Stimulated activated CD4-positive, alpha-beta T cell treated with anti-CD3 and anti-CD28 coated beads, Interleukin-15, amount 100 ng/mL, for 24 hours (primary cell): ENCODE results near the gene TCP11.
A peak's percentile ranks its signal among the peaks of the same experiment; 100 is the strongest.
"Not testable (repeated sequence)": the region's sequence is repeated elsewhere in the genome, so short reads cannot be mapped to it uniquely, and the experiment has no call there.

Source experiments
- DNase-seq: peaks from one replicate; pipeline ENCODE4 v3.0.0-alpha.2; 2020

Gene TCP11

GRCh38 chr6:35142588-35143569, 1.7 kb upstream of the TCP11 start:
- DNase-seq = no peak

DNA sequence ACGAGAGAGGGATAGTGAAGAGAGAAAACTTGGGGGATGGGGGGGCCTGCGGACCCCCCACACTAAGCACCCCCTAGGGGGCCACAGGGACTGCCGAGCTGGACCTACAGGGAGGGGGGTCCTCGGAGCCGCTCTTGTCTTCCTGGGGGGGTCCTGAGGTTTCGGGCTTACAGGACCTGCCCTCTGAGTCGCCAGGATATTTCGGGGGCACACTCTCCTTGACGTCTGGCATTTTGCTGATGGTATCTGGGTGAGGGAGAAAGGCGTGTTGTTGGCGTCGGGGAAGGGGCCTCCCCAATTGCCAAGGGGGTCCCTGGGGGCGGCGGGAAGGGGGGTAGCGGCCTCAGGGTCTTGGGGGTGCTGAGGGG, 516 bp downstream of the TCP11 start:
- no peak for DNase-seq

GRCh38 chr6:35139924-35140638, 1.1 kb downstream of the TCP11 start:
- DNase-seq = peak; percentile 59

- DNase-seq = no peak
Measured at GRCh38 chr6:35139470-35139869, 1.7 kb downstream of the TCP11 start.

- not testable (repeated sequence) for DNase-seq
Measured at GRCh38 chr6:35138191-35138590, 2.9 kb downstream of the TCP11 start.

- no peak for DNase-seq
Measured at GRCh38 chr6:35136185-35136584, 5.0 kb downstream of the TCP11 start.

DNA sequence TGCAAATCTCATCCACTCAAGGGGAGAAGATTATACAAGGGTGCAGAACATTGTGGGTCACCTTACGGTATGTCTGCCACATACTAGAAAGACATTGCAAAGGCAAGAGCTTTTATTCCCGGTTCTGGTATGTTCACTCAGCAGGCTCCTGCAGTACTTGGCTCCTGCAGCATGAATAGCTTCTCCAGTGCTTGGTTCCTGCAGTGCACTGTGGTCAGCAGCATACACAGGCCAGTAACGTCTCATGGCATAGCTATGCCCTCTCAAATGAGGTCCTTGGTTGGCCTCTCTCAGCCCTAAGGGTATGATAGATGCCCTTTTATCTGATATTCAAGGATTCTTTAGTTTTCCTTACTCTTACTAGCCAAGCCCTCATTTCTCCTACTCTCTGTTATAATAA, 12.6 kb downstream of the TCP11 start:
- no peak for DNase-seq

DNA sequence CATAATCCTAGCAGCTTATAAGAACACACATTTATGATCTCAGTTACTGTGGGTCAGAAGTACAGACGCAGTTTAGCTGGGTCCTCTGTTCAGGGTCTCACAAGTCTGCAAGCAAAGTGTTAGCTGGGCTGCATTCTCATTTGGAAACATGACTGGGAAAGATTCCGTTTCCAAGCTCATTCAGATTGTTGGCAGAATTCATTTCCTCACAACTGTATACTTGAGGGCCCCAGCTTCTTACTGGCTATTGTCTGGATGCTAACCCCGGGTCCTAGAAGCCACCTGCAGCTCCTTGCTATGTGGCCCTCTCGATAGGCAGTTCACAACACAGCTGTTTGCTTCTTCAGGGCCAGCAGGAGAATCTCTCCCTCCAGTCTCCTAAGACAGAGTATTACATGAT, 13.1 kb downstream of the TCP11 start:
- no peak for DNase-seq

DNA sequence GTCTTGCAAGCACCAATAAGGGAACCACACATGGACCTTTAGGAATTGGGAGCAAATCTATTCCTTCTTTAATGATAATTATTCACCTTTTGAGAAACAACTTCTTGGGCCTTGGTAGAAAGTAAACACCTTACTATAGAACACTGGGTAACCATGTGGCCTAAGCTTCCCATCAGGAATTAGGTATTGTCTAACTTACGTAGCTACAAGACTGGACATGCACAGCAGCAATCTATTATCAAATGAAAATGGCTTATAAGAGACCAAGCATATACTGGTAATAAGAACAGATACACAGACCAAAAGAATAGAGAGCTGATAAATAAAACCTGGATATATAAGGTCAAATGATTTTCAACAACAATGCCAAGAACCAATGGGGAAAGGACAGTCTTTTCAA, 16.8 kb downstream of the TCP11 start:
- DNase-seq = no peak

DNA sequence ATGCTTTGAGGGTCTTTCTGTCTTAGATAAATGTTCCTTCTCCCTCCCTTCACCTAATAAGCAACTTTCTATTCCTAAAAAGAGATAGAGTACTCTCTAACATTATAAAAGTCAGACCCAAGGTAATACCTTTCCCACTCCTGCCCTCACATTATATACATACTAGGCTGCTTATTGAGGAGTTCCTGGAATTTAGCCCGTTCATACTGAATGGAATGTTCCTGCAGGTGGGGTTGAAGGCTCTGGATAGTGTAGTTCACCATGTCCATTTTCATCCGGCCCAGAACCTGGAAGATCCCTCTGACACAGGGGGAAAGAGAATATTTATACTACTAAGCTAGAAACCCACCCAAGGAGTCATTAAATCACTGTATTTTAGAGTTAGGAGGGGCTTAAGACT, 20.4 kb downstream of the TCP11 start:
- DNase-seq = no peak

- DNase-seq = no peak
Measured at GRCh38 chr6:35108309-35108885, 32.7 kb downstream of the TCP11 start.

GRCh38 chr6:35107761-35108160, 33.4 kb downstream of the TCP11 start:
- DNase-seq = not testable (repeated sequence)

DNA sequence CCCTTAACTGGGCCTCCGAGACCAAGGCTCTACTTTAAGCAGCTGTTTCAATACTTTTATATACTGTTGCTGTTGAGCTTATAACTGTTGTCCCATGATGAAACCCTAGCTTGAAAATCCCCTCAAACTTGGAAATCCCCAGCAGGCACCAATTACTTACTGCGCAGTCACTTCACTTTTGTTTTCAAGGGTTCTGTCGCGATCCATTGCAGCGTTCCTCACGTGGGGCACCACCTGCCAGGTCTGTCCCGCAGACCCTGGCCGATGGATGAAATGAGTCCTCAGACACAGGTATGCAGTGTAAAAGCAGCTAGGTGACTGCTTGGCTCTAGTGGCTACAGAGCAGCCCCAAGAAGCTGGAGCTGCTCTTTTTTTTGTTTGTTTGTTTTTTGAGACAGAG, 33.9 kb downstream of the TCP11 start:
- peak; percentile 12 for DNase-seq

GRCh38 chr6:35106061-35106460, 35.1 kb downstream of the TCP11 start:
- not testable (repeated sequence) for DNase-seq

- no peak for DNase-seq
Measured at GRCh38 chr6:35105078-35105477, 36.1 kb downstream of the TCP11 start.

- DNase-seq = no peak
Measured at GRCh38 chr6:35099116-35099515, 42.0 kb downstream of the TCP11 start.

DNA sequence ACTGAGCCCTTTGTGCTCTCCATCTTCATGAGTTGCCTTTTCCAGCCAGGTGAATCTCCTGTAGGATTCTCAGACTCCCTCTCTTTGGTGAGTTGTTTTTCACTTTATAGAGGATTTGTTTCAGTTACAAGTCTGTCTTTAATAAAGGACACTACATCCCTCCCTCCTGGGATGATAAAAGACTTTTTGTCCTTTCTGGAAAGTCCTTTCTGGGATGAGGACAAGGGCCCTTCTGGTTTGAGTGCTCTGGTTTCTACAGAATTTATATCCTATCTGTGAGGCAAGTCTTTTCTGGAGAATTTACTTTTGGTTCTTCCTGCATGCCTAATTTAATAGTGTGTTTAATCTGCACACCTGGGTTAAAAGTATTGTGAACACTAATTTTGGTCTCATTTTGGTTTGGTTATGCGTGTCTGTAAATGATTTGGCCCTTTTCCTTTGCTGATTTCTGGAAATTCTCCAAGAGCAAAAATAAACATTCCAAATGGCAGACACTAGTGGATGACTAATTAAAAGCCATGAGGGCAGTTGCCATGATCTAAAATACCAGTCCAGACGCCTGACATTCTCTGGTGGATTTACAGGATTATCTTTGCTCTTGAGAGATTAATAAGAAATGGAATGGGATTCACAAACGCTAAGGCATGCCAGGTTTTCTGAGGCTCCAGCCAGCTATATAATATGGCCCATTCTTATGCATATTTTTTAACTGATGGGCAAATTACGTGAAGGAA, 44.8 kb downstream of the TCP11 start:
- DNase-seq = no peak

DNA sequence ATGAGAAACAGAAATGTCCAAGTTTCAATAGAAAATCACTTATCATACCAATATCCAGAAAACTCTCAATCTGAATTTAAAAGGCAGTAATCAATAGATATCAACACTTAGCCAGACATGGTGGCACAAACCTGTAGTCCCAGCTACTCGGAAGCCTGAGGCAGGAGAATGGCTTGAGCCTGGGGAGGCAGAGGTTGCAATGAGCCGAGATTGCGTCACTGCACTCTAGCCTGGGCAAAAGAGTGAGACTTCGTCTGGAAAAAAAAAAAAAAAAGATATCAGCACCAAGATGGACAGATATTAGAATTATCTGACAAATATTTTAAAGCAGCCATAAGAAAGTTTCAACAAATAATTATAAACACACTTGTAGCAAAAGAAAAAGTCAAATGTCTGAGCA, 47.0 kb downstream of the TCP11 start:
- DNase-seq = no peak

- no peak for DNase-seq
Measured at GRCh38 chr6:35093783-35094182, 47.4 kb downstream of the TCP11 start.

DNA sequence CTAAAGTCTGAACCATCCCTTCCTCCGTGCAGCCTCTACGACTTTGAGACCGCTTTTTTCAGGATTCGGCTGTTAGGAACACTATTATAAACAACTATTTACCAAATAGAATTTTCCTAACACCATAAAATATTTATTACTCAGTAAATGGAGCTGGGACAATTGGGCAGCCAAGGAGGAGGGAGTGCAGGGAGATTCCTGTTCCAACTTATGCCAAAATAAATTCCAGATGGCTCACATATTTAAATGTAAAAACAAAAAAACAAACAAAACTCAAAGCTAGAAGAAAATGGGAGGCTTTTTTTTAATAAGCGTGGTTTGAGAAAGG, 48.1 kb downstream of the TCP11 start:
- DNase-seq = no peak

- no peak for DNase-seq
Measured at GRCh38 chr6:35092362-35093117, 48.6 kb downstream of the TCP11 start.

GRCh38 chr6:35091346-35092083, 49.6 kb downstream of the TCP11 start:
- no peak for DNase-seq
